A673 (cell line): ENCODE measurements around the gene SIVA1.

Experiments used
- CTCF ChIP-seq: fragments of 300-800, 200-600 bp; sonication (generic); conservative IDR thresholded peaks from 2 replicates; pipeline ENCODE4 v1.5.1; 2017; ENCODE audit warnings: low read depth, mild to moderate bottlenecking, antibody characterized with exemption, low read length, moderate library complexity, mixed read lengths
- EZH2 ChIP-seq: fragments of 200-600 bp; sonication (generic); IDR thresholded peaks from 2 replicates; pipeline ENCODE4 v1.6.1; 2017; ENCODE audit warnings: borderline replicate concordance, low read depth, mild to moderate bottlenecking, mixed read lengths, antibody characterized with exemption, low read length; ENCODE audit not compliant: poor library complexity, severe bottlenecking

GRCh38 chr14:104746071-104746545 is 6.8 kb upstream of the SIVA1 start:
- no peak for TF ChIP-seq EZH2
- TF ChIP-seq CTCF = no peak
